Skeletal muscle cell (primary cell): ENCODE results near the gene TENT5C.

Experiments
- DNase-seq: peaks from one replicate; pipeline ENCODE4 v3.0.0-alpha.2; 2010; ENCODE audit warnings: low read depth
- H3K4me3 ChIP-seq: 2 replicates; pipeline ENCODE4 v1.5.1; 2011; ENCODE audit warnings: low read depth, mild to moderate bottlenecking, control low read depth, low read length, moderate library complexity

The TENT5C gene

DNA sequence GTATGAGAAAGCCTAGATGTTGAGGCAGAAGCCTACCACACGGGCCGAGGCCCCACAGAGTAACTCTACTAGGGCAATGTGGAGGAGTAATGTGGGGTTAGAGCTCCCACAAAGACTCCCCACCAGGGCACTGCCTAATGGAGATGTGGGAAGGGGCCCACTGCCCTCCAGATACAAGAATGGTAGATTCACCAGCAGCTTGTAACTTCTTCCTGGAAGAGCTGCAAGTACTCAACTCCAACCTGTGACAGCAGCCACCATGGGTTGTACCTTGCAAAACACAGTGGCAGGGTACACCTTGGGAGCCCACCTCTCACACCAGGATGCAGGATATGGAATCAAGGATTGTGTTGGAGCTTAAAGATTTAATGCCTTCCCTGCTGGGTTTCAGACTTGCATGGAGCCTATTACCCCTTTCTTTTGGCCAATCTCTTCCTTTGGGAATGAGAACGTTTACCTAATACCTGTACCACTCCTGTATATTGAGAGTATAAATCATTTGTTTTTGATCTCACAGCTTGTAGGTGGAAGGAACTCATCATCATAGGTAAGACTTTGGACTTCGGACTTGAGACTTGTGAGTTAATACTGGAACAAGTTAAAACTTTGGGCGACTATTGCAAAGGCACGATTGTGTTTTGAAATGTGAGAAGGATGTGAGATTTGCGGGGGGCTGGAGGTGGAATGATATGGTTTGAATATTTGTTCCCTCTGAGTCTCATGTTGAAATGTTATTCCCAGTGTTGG, 57.5 kb downstream of the TENT5C start:
- DNase-seq, result no peak
- H3K4me3 ChIP-seq, result no peak overlapping the region

DNA sequence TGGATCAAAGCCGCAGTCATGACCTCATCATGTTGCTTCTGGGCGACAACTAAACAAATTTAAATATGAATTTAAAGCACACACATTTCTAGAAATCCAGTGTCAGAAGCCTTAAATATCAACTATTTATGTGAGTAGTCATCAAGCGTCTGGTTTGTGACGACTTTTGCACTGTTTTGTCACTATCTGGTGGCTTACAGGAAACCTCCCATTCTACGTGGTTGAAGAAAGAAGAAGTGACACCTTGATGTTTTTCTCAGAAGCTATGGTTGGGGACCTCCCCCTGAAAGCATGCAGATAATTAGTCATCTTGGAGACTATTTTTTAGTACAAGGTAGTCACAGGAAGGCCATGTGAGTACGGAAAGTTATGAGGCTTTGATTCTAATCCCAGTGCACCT, 58.5 kb downstream of the TENT5C start:
- no peak for DNase-seq
- no peak overlapping the region for H3K4me3 ChIP-seq

DNA sequence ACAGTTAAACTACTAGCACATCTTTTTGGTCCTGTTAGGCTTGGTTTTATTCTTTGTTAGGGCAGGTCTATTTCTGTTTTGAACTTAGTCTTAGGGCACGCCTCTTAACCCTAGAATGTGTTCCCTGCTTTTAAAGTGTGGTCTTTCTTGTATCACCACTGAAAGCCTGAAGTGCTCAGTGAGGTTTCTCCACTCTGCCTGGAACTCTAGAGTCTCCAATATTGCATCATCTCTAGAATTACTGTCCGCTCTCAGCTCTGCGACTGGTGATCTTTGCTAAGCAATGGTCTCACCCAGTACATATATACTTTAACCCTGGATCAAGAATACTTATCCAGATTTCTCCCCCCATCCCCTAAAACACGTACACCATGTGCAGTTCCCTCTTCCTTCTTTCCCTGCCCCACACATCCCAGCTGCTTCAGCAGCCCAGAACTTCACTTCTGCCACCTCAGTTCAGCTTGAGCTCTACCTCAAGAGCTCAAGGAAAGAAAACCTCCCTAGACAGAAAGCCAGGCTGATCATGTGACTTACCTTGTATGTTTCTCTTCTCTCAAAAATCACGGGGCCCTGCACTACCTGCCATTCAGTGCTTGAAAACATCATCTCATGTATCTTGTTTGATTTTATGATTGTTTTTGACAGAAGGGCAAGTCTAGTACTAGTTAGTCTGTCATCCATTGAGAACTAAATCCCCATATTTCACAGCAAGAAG, 59.9 kb downstream of the TENT5C start:
- H3K4me3 ChIP-seq, result no peak overlapping the region
- no peak for DNase-seq

DNA sequence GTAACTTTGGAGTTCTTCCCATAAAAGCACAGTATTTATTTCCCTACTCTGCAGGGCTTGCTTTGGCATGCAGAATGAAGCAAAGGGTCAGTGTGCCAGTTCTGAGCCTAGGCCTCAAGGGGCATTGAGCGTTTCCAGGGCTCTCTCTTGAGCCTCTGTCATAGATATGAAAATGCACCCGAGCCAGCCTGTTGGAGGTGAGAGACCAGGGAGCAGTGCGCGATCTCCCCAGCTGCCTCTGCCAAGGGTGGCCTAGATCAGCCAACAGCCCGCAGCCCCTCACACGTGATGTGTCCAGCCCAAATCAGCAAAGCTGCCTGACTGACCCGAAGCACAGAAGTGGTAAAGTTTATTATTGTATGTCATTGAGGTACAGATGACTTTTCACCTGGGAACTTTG, 63.7 kb downstream of the TENT5C start:
- no peak for DNase-seq
- no peak overlapping the region for H3K4me3 ChIP-seq

- DNase-seq, result no peak
- no peak overlapping the region for H3K4me3 ChIP-seq
Observed at GRCh38 chr1:117670976-117671780, 65.3 kb downstream of the TENT5C start.

DNA sequence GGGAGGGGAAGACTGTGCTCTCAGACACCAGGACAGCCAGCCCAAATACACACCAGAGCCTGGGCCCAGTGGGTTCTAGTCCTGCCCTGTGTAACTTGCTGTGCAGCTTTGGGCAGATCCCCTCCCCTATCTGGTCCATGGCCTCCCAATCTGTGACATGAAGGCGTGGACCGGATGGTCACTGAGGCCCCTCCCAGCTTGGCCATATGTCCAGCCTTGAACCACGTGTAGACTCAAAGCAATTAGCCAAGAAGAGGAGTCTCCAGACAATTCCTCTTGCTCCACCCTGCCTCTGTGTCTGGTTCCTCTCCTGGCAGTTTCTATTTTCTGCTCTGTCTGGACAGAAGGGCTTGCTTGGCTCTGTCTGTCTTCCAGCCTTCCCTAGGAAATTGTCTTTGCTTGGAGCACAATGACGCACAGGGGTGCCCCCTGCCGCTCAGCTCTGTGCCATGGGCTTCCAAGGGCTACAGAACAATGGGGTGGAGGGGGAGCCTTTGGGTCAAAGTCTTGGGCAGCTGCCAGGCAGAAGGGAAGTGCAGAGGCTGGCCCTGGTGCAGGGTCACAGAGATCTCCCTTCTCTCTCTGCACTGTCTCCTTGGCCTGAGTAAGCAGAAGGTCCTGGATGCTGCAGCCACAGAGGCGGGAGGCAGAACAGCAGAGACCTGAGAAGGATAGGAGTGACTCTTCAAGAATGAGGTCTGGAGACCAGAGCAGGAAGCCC, 66.1 kb downstream of the TENT5C start:
- DNase-seq, result no peak
- no peak overlapping the region for H3K4me3 ChIP-seq

DNA sequence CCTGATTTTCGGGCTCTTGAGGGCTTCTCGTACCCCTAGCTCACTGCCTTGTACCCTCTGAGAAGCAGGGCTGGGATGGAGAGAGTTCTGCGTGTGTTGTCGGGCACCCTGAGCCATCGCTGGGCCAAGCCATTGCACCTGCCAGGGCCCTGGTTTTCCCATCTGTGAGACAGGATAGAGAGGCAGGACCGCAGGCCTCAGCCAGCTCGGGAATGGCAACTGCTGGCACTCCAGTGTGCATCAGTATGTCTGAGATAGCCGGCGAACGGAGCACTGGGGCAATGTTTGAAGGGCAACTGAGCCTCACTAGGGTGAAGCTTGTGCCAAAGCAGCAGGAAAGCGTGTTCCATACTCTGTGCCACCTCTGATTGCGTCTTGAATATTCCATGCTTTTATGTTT, 66.9 kb downstream of the TENT5C start:
- H3K4me3 ChIP-seq, result no peak overlapping the region
- no peak for DNase-seq

DNA sequence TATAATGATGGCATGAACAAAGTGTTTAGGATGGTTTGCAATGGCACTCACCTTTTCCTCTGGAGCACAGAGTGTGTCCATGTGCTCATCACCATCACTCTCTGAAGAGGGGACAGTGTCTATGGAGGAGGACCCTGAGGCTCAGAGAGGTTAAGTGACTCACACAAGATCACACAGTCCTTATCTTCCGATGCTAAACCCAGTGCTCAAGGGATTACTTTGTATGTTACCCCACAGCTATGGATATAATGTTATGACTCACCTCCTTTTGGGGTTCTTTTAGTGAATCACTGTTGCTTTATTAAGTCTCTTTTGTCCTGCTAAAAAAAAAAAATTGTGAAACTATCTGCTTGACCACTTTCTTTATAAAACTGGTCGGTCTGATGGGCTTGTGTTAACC, 67.6 kb downstream of the TENT5C start:
- DNase-seq, result no peak
- no peak overlapping the region for H3K4me3 ChIP-seq

GRCh38 chr1:117674521-117675400, 68.9 kb downstream of the TENT5C start:
- no peak overlapping the region for H3K4me3 ChIP-seq
- DNase-seq, result no peak

GRCh38 chr1:117675907-117676430, 70.1 kb downstream of the TENT5C start:
- DNase-seq, result no peak
- no peak overlapping the region for H3K4me3 ChIP-seq

DNA sequence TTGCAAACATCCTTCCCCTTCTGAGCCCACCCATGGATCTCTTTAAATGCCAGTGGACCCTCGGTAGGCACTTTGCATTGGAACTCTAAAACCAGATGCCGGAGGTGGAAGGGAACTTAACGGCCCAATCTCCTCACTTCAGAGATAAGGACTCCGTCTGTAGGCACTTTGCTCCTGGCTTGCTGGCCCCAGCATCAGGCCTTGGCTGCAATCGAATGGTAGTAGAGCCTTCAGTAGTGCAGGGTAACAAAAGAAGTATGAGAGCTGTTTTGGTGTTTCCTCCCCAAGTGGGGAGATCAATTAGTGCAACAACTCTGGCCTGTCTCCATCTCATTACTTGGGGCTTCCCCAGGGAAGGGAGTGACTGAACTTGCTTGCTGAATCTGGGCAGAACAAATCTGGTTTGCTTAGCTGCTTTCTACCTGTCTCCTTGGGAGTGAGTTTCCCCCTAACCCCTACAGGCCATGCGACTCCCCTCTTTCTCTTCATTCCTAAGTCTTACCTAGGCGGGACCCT, 70.8 kb downstream of the TENT5C start:
- no peak for DNase-seq
- no peak overlapping the region for H3K4me3 ChIP-seq
